Liver (tissue), 3 donors: ENCODE measurements around the gene ARHGEF7.

ENCODE experiments used
- ATF3 ChIP-seq: IDR thresholded peaks from 2 replicates; pipeline ENCODE4 v1.6.1; 2016; ENCODE audit warnings: antibody characterized with exemption
- CTCF ChIP-seq: fragments of 150-350 bp; IDR thresholded peaks from 2 replicates; pipeline ENCODE4 v1.5.1; 2017; ENCODE audit warnings: improper control_type of control experiment, low read depth, low read length; ENCODE audit not compliant: missing input control
- GABPA ChIP-seq, 2 donors: IDR thresholded peaks in 1 of 2; conservative IDR thresholded peaks in 1 of 2; 2 replicates each; pipeline ENCODE4 v1.6.1; 2016; ENCODE audit warnings: antibody characterized with exemption in 2 of 2, mild to moderate bottlenecking in 1 of 2, moderate library complexity in 1 of 2
- JUND ChIP-seq, 2 donors: IDR thresholded peaks; 2 replicates each; pipeline ENCODE4 v1.6.1; 2016; ENCODE audit warnings: antibody characterized with exemption in 2 of 2
- MAX ChIP-seq: IDR thresholded peaks from 2 replicates; pipeline ENCODE4 v1.6.1; 2016; ENCODE audit warnings: antibody characterized with exemption
- NR2F2 ChIP-seq: IDR thresholded peaks from 2 replicates; pipeline ENCODE4 v1.6.1; 2016; ENCODE audit warnings: antibody characterized with exemption
- RAD21 ChIP-seq, 2 donors: IDR thresholded peaks; 2 replicates each; pipeline ENCODE4 v1.6.1; 2016; ENCODE audit warnings: antibody characterized with exemption in 2 of 2, mild to moderate bottlenecking in 2 of 2
- REST ChIP-seq: IDR thresholded peaks from 2 replicates; pipeline ENCODE4 v1.6.1; 2016; ENCODE audit warnings: antibody characterized with exemption, mild to moderate bottlenecking
- RXRA ChIP-seq, 2 donors: IDR thresholded peaks; 2 replicates each; pipeline ENCODE4 v1.6.1; 2017 to 2018; ENCODE audit warnings: antibody characterized with exemption in 2 of 2, mild to moderate bottlenecking in 1 of 2
- SP1 ChIP-seq: IDR thresholded peaks from 2 replicates; pipeline ENCODE4 v1.6.1; 2018; ENCODE audit warnings: antibody characterized with exemption, mild to moderate bottlenecking
- TAF1 ChIP-seq: conservative IDR thresholded peaks from 2 replicates; pipeline ENCODE4 v1.6.1; 2016; ENCODE audit warnings: antibody characterized with exemption, mild to moderate bottlenecking
- YY1 ChIP-seq: IDR thresholded peaks from 2 replicates; pipeline ENCODE4 v1.6.1; 2016; ENCODE audit warnings: antibody characterized with exemption, mild to moderate bottlenecking
- TF ChIP-seq, protein P1 (sequence below): IDR thresholded peaks from 2 replicates; pipeline ENCODE4 v1.6.1; 2016; ENCODE audit warnings: antibody characterized with exemption
- donor health status: healthy.
- donor health status: healthy.

- no peak for TF ChIP-seq CTCF
- TF ChIP-seq YY1 = no peak
- no peak for TF ChIP-seq REST
- TF ChIP-seq MAX = no peak
- no peak for TF ChIP-seq TAF1
- no peak for TF ChIP-seq RXRA (IDR thresholded peaks at IDR 0.05)
- TF ChIP-seq SP1 = no peak
- TF ChIP-seq GABPA (IDR thresholded peaks at IDR 0.05 in 1 of 2, conservative IDR thresholded peaks at IDR 0.05 in 1 of 2) = no peak
- TF ChIP-seq JUND (IDR thresholded peaks at IDR 0.05) = no peak
- no peak for TF ChIP-seq RAD21 (IDR thresholded peaks at IDR 0.05)
- TF ChIP-seq NR2F2 = no peak
- no peak for TF ChIP-seq ATF3
- TF ChIP-seq, protein P1, sequence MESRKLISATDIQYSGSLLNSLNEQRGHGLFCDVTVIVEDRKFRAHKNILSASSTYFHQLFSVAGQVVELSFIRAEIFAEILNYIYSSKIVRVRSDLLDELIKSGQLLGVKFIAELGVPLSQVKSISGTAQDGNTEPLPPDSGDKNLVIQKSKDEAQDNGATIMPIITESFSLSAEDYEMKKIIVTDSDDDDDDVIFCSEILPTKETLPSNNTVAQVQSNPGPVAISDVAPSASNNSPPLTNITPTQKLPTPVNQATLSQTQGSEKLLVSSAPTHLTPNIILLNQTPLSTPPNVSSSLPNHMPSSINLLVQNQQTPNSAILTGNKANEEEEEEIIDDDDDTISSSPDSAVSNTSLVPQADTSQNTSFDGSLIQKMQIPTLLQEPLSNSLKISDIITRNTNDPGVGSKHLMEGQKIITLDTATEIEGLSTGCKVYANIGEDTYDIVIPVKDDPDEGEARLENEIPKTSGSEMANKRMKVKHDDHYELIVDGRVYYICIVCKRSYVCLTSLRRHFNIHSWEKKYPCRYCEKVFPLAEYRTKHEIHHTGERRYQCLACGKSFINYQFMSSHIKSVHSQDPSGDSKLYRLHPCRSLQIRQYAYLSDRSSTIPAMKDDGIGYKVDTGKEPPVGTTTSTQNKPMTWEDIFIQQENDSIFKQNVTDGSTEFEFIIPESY = no peak
Measured at GRCh38 chr13:111175935-111176334, 60.8 kb downstream of the ARHGEF7 start.
